Measurements from ENCODE around the gene GBP3.
"Not testable (repeated sequence)": the region's sequence is repeated elsewhere in the genome, so short reads cannot be mapped to it uniquely, and the experiment has no call there.

The GBP3 gene

GRCh38 chr1:89050649-89051033 is 28.0 kb upstream of the GBP3 start:
- Histone ChIP-seq H3K36me3 (ENCODE audit: control insufficient read depth, insufficient read depth, low read length) (no peaks in the 10 kb centered on the region), H3K4me1 (ENCODE audit: control insufficient read depth, insufficient read depth, low read length, poor library complexity, severe bottlenecking) (no peaks in the 10 kb centered on the region), H3K27ac (ENCODE audit: low read depth, low read length, severe bottlenecking) (no peak overlapping the region), H3K9me3 (ENCODE audit: control insufficient read depth, low read length) (no peaks in the 10 kb centered on the region), H3K4me3 (ENCODE audit: extremely low read depth, insufficient read depth, low read length, poor library complexity, severe bottlenecking) (no peak overlapping the region)
- WGBS, 2 experiments (ENCODE audit: insufficient coverage in 2 of 2), result 97 to 98% methylated on average over 11 of the region's 11 CpGs

- not testable (repeated sequence) for H3K27ac ChIP-seq (ENCODE audit: low read depth, low read length, severe bottlenecking); H3K4me1 ChIP-seq (ENCODE audit: control insufficient read depth, insufficient read depth, low read length, poor library complexity, severe bottlenecking); H3K9me3 ChIP-seq (ENCODE audit: control insufficient read depth, low read length); H3K4me3 ChIP-seq (ENCODE audit: extremely low read depth, insufficient read depth, low read length, poor library complexity, severe bottlenecking); H3K36me3 ChIP-seq (ENCODE audit: control insufficient read depth, insufficient read depth, low read length)
- 92 to 97% methylated on average over 6 to 7 of the region's 9 CpGs for WGBS, 2 experiments (ENCODE audit: insufficient coverage in 2 of 2)
Measured at GRCh38 chr1:89049901-89050648, 27.4 kb upstream of the GBP3 start.

GRCh38 chr1:89049187-89049586 is 26.5 kb upstream of the GBP3 start:
- H3K27ac ChIP-seq (ENCODE audit: low read depth, low read length, severe bottlenecking); H3K4me3 ChIP-seq (ENCODE audit: extremely low read depth, insufficient read depth, low read length, poor library complexity, severe bottlenecking); H3K36me3 ChIP-seq (ENCODE audit: control insufficient read depth, insufficient read depth, low read length); H3K4me1 ChIP-seq (ENCODE audit: control insufficient read depth, insufficient read depth, low read length, poor library complexity, severe bottlenecking); H3K9me3 ChIP-seq (ENCODE audit: control insufficient read depth, low read length): not testable (repeated sequence)
- WGBS, 2 experiments (ENCODE audit: insufficient coverage in 2 of 2), result no CpG with 5 or more reads among the region's 4 CpGs

GRCh38 chr1:89047734-89048133 is 25.1 kb upstream of the GBP3 start:
- Histone ChIP-seq H3K36me3 (ENCODE audit: control insufficient read depth, insufficient read depth, low read length) (no peaks in the 10 kb centered on the region), H3K9me3 (ENCODE audit: control insufficient read depth, low read length) (peaks cover 7% of the 10 kb centered on the region)

GRCh38 chr1:89046318-89047183 is 23.9 kb upstream of the GBP3 start:
- 80 to 98% methylated on average over 3 to 5 of the region's 6 CpGs for WGBS, 2 experiments (ENCODE audit: insufficient coverage in 2 of 2)

More at GRCh38 chr1:89047734-89048133, 25.1 kb upstream of the GBP3 start:
- WGBS, 2 experiments (ENCODE audit: insufficient coverage in 2 of 2), result no CpG with 5 or more reads among the region's 3 CpGs
- Histone ChIP-seq H3K4me1 (ENCODE audit: control insufficient read depth, insufficient read depth, low read length, poor library complexity, severe bottlenecking) (no peaks in the 10 kb centered on the region), H3K27ac (ENCODE audit: low read depth, low read length, severe bottlenecking) (no peak overlapping the region), H3K4me3 (ENCODE audit: extremely low read depth, insufficient read depth, low read length, poor library complexity, severe bottlenecking) (no peak overlapping the region)

GRCh38 chr1:89044970-89045721 is 22.5 kb upstream of the GBP3 start:
- Histone ChIP-seq H3K4me1 (ENCODE audit: control insufficient read depth, insufficient read depth, low read length, poor library complexity, severe bottlenecking) (no peaks in the 10 kb centered on the region), H3K9me3 (ENCODE audit: control insufficient read depth, low read length) (peaks cover 7% of the 10 kb centered on the region), H3K36me3 (ENCODE audit: control insufficient read depth, insufficient read depth, low read length) (no peaks in the 10 kb centered on the region), H3K4me3 (ENCODE audit: extremely low read depth, insufficient read depth, low read length, poor library complexity, severe bottlenecking) (no peak overlapping the region), H3K27ac (ENCODE audit: low read depth, low read length, severe bottlenecking) (no peak overlapping the region)
- WGBS, 2 experiments (ENCODE audit: insufficient coverage in 2 of 2), result 94 to 100% methylated on average over 1 of the region's 2 CpGs

More at GRCh38 chr1:89046318-89047183, 23.9 kb upstream of the GBP3 start:
- not testable (repeated sequence) for H3K9me3 ChIP-seq (ENCODE audit: control insufficient read depth, low read length); H3K4me1 ChIP-seq (ENCODE audit: control insufficient read depth, insufficient read depth, low read length, poor library complexity, severe bottlenecking); H3K36me3 ChIP-seq (ENCODE audit: control insufficient read depth, insufficient read depth, low read length); H3K4me3 ChIP-seq (ENCODE audit: extremely low read depth, insufficient read depth, low read length, poor library complexity, severe bottlenecking); H3K27ac ChIP-seq (ENCODE audit: low read depth, low read length, severe bottlenecking)

- WGBS, 2 experiments (ENCODE audit: insufficient coverage in 2 of 2), result 77 to 78% methylated on average over 3 to 4 of the region's 5 CpGs
- H3K27ac ChIP-seq (ENCODE audit: low read depth, low read length, severe bottlenecking), result no peak overlapping the region
- no peaks in the 10 kb centered on the region for H3K36me3 ChIP-seq (ENCODE audit: control insufficient read depth, insufficient read depth, low read length)
- no peak overlapping the region for H3K4me3 ChIP-seq (ENCODE audit: extremely low read depth, insufficient read depth, low read length, poor library complexity, severe bottlenecking)
- H3K9me3 ChIP-seq (ENCODE audit: control insufficient read depth, low read length), result peaks cover 7% of the 10 kb centered on the region
- no peaks in the 10 kb centered on the region for H3K4me1 ChIP-seq (ENCODE audit: control insufficient read depth, insufficient read depth, low read length, poor library complexity, severe bottlenecking)
Measured at GRCh38 chr1:89043940-89044339, 21.3 kb upstream of the GBP3 start.

- Histone ChIP-seq H3K4me3 (ENCODE audit: extremely low read depth, insufficient read depth, low read length, poor library complexity, severe bottlenecking) (no peak overlapping the region), H3K9me3 (ENCODE audit: control insufficient read depth, low read length) (peaks cover 7% of the 10 kb centered on the region), H3K27ac (ENCODE audit: low read depth, low read length, severe bottlenecking) (no peak overlapping the region), H3K36me3 (ENCODE audit: control insufficient read depth, insufficient read depth, low read length) (no peaks in the 10 kb centered on the region), H3K4me1 (ENCODE audit: control insufficient read depth, insufficient read depth, low read length, poor library complexity, severe bottlenecking) (no peaks in the 10 kb centered on the region)
- WGBS, 2 experiments (ENCODE audit: insufficient coverage in 2 of 2), result 95 to 98% methylated on average over 7 of the region's 7 CpGs
Measured at GRCh38 chr1:89042491-89042890, 19.8 kb upstream of the GBP3 start.

- Histone ChIP-seq H3K4me3 (ENCODE audit: extremely low read depth, insufficient read depth, low read length, poor library complexity, severe bottlenecking) (no peak overlapping the region), H3K4me1 (ENCODE audit: control insufficient read depth, insufficient read depth, low read length, poor library complexity, severe bottlenecking) (no peaks in the 10 kb centered on the region), H3K9me3 (ENCODE audit: control insufficient read depth, low read length) (peaks cover 7% of the 10 kb centered on the region), H3K36me3 (ENCODE audit: control insufficient read depth, insufficient read depth, low read length) (no peaks in the 10 kb centered on the region), H3K27ac (ENCODE audit: low read depth, low read length, severe bottlenecking) (no peak overlapping the region)
- WGBS, 2 experiments (ENCODE audit: insufficient coverage in 2 of 2), result no CpG with 5 or more reads among the region's 1 CpG
Measured at GRCh38 chr1:89041721-89042120, 19.1 kb upstream of the GBP3 start.

GRCh38 chr1:89041119-89041641 is 18.5 kb upstream of the GBP3 start:
- H3K36me3 ChIP-seq (ENCODE audit: control insufficient read depth, insufficient read depth, low read length), result no peaks in the 10 kb centered on the region
- H3K4me3 ChIP-seq (ENCODE audit: extremely low read depth, insufficient read depth, low read length, poor library complexity, severe bottlenecking), result no peak overlapping the region
- no peak overlapping the region for H3K27ac ChIP-seq (ENCODE audit: low read depth, low read length, severe bottlenecking)
- no peaks in the 10 kb centered on the region for H3K4me1 ChIP-seq (ENCODE audit: control insufficient read depth, insufficient read depth, low read length, poor library complexity, severe bottlenecking)
- WGBS, 2 experiments (ENCODE audit: insufficient coverage in 2 of 2), result 71 to 100% methylated on average over 1 of the region's 3 CpGs
- peaks cover 7% of the 10 kb centered on the region for H3K9me3 ChIP-seq (ENCODE audit: control insufficient read depth, low read length)
